GM12891 (cell line): Measurements from ENCODE around the gene UNC50.

Experiments used
- PAX5 ChIP-seq: IDR thresholded peaks from 2 replicates; pipeline ENCODE4 v1.6.1; 2011; ENCODE audit warnings: low read length, moderate library complexity, mild to moderate bottlenecking; ENCODE audit not compliant: insufficient read depth, severe bottlenecking
- POLR2A ChIP-seq: IDR thresholded peaks from 2 replicates; pipeline ENCODE4 v1.6.1; 2011; ENCODE audit warnings: low read depth, low read length, control low read depth
- POLR2AphosphoS5 ChIP-seq: IDR thresholded peaks from 2 replicates; pipeline ENCODE4 v1.6.1; 2011; ENCODE audit warnings: low read depth, low read length, control low read depth
- POU2F2 ChIP-seq: IDR thresholded peaks from 2 replicates; pipeline ENCODE4 v1.6.1; 2011; ENCODE audit warnings: low read depth, mild to moderate bottlenecking, control low read depth, low read length, moderate library complexity
- SPI1 ChIP-seq: IDR thresholded peaks from 2 replicates; pipeline ENCODE4 v1.6.1; 2011; ENCODE audit warnings: low read depth, low read length, control low read depth
- TAF1 ChIP-seq: IDR thresholded peaks from 2 replicates; pipeline ENCODE4 v1.6.1; 2011; ENCODE audit warnings: low read depth, low read length, control low read depth

GRCh38 chr2:98605076-98605475 lies 3.3 kb upstream of the UNC50 start:
- TF ChIP-seq POLR2A: no peak
- no peak for TF ChIP-seq POLR2AphosphoS5
- no peak for TF ChIP-seq PAX5
- TF ChIP-seq TAF1: no peak
- TF ChIP-seq POU2F2: no peak
- TF ChIP-seq SPI1: no peak
